RWPE1 (cell line): ENCODE measurements around the gene MAP4K4.

Source experiments
- CTCF ChIA-PET: fragments of 350-600 bp; sonication (Branson Sonifier 250); formaldehyde crosslinking; extraction: SDS; loops from one replicate; lab custom pipeline; 2021; lab: Yijun Ruan, JAX
- POLR2A ChIA-PET: fragments of 400-600 bp; formaldehyde crosslinking; extraction: SDS; loops from one replicate; lab custom pipeline; 2020; ENCODE audit warnings: antibody characterized with exemption; ENCODE audit not compliant: low non-redundant PET; lab: Yijun Ruan, JAX
- DNase-seq: peaks from one replicate; pipeline ENCODE4 v3.0.0; 2012; ENCODE audit warnings: low spot score
- H3K27ac ChIP-seq: fragments of 450-650 bp; 2 replicates; pipeline ENCODE4 v1.5.1; 2017
- CTCF ChIP-seq: fragments of 450-650 bp; conservative IDR thresholded peaks from 2 replicates; pipeline ENCODE4 v1.5.1; 2017; ENCODE audit warnings: low read depth, mild to moderate bottlenecking

MAP4K4 gene

GRCh38 chr2:101846973-101847372 lies 149.5 kb downstream of the MAP4K4 start:
- ChIA-PET CTCF (no interaction called here), POLR2A (no interaction called here)
- no peak overlapping the region for H3K27ac ChIP-seq
- TF ChIP-seq CTCF = no peak
- no peak for DNase-seq

- CTCF ChIA-PET = no interaction called here
These were observed 150.3 kb downstream of the MAP4K4 start for GRCh38 chr2:101847661-101848339.

GRCh38 chr2:101848769-101849410 lies 151.4 kb downstream of the MAP4K4 start:
- POLR2A ChIA-PET = no interaction called here

More at GRCh38 chr2:101847661-101848339, 150.3 kb downstream of the MAP4K4 start:
- no peak for DNase-seq
- TF ChIP-seq CTCF = no peak
- H3K27ac ChIP-seq = no peak overlapping the region
- POLR2A ChIA-PET = no interaction called here

GRCh38 chr2:101850450-101850849 lies 152.9 kb downstream of the MAP4K4 start:
- POLR2A ChIA-PET = no interaction called here
- peak; percentile 26 for DNase-seq
- no peak for TF ChIP-seq CTCF
- no peak overlapping the region for H3K27ac ChIP-seq
- CTCF ChIA-PET = interaction anchor here (0.6 to 2.0 kb wide), 2 partner anchors 19 to 458 kb away, joined by 5 to 6 read pairs; no protein-coding TSS in a partner anchor

More at GRCh38 chr2:101848769-101849410, 151.4 kb downstream of the MAP4K4 start:
- no peak for TF ChIP-seq CTCF
- peak overlapping the region; percentile 18; the same call in 1 of the 2 replicates for H3K27ac ChIP-seq
- CTCF ChIA-PET = interaction anchor here (0.7 kb wide), 1 partner anchor 389 kb away, joined by 3 read pairs; no protein-coding TSS in a partner anchor
- DNase-seq = no peak

GRCh38 chr2:101850991-101851390 lies 153.5 kb downstream of the MAP4K4 start:
- ChIA-PET POLR2A (no interaction called here), CTCF (interaction anchor here (0.6 to 2.0 kb wide), 5 partner anchors 20 to 459 kb away, joined by 3 to 6 read pairs (median 5); no protein-coding TSS in a partner anchor)
- TF ChIP-seq CTCF = no peak
- H3K27ac ChIP-seq = no peak overlapping the region
- DNase-seq = no peak

- H3K27ac ChIP-seq = no peak overlapping the region
- CTCF ChIA-PET = no interaction called here
These were observed 155.3 kb downstream of the MAP4K4 start for GRCh38 chr2:101852824-101853223.

More at GRCh38 chr2:101852824-101853223, 155.3 kb downstream of the MAP4K4 start:
- POLR2A ChIA-PET = no interaction called here
- no peak for TF ChIP-seq CTCF
- no peak for DNase-seq
